GM12878 (cell line): ENCODE results near the gene RHBDF2. TPM values are rescaled to one million over a fixed set of nuclear protein-coding genes. Genes with fewer than 3 reads are reported as not detected.

Experiments used
- ATAC-seq: fragments of 200-7000 bp; cut with Tn5 transposase; 3 replicates; pipeline ENCODE4 v1.9.1; 2020; ENCODE audit warnings: mild to moderate bottlenecking, moderate library complexity
- BruUV-seq: library from RNA; stranded (reverse); fragments of 400-500 nt; replicated peaks from 2 replicates; lab custom pipeline; 2021; lab: Mats Ljungman, UMichigan
- CTCF ChIA-PET: fragments of 300-600 bp; sonication (Branson Sonifier 250); formaldehyde crosslinking; extraction: SDS; loops from one replicate; lab custom pipeline; 2021; ENCODE audit warnings: inconsistent platforms; lab: Yijun Ruan, JAX
- POLR2A ChIA-PET: fragments of 350-600 bp; formaldehyde crosslinking; extraction: SDS; loops from one replicate; lab custom pipeline; 2021; ENCODE audit warnings: inconsistent platforms; lab: Charles Lee
- RAD21 ChIA-PET: fragments of 300-600 bp; sonication (Branson Sonifier 250); formaldehyde crosslinking; loops from one replicate; lab custom pipeline; 2023; ENCODE audit warnings: antibody characterized with exemption; ENCODE audit not compliant: unreplicated experiment; lab: Charles Lee
- SMC1A ChIA-PET: fragments of 300-600 bp; sonication (Branson Sonifier 250); formaldehyde crosslinking; loops from one replicate; lab custom pipeline; 2023; ENCODE audit not compliant: unreplicated experiment, uncharacterized antibody; lab: Charles Lee
- DNase-seq: peaks from one replicate; pipeline ENCODE4 v3.0.0-alpha.2; 2011; ENCODE audit warnings: low read depth, low spot score
- FAIRE-seq: peaks from 3 replicates; lab custom pipeline; 2011; peaks lifted over from hg19 to GRCh38; lab: Jason Lieb, UNC
- H2AFZ ChIP-seq: 2 replicates; pipeline ENCODE4 v1.6.0; 2011; ENCODE audit warnings: low read depth, low read length, control low read depth; ENCODE audit not compliant: control insufficient read depth
- H3K27ac ChIP-seq: 2 replicates; pipeline ENCODE4 v1.5.1; 2011; ENCODE audit warnings: control low read depth; ENCODE audit not compliant: control insufficient read depth, insufficient read depth
- H3K27me3 ChIP-seq, 2 experiments: replicated peaks in 1 of 2; 2 replicates each; pipeline versions ENCODE4 v1.6.0 to v1.6.1; 2011; ENCODE audit warnings: low read length in 1 of 2; ENCODE audit not compliant: control insufficient read depth in 2 of 2, insufficient read depth in 2 of 2
- H3K36me3 ChIP-seq, 2 experiments: 2 replicates each; pipeline ENCODE4 v1.5.1; 2011; ENCODE audit warnings: low read length in 1 of 2; ENCODE audit not compliant: control insufficient read depth in 2 of 2, insufficient read depth in 2 of 2
- H3K4me1 ChIP-seq: 2 replicates; pipeline ENCODE4 v1.6.1; 2011; ENCODE audit warnings: mild to moderate bottlenecking, low read length, moderate library complexity, mixed read lengths; ENCODE audit not compliant: control insufficient read depth, insufficient read depth
- H3K4me2 ChIP-seq: 2 replicates; pipeline ENCODE4 v1.6.0; 2011; ENCODE audit warnings: control low read depth; ENCODE audit not compliant: control insufficient read depth, insufficient read depth
- H3K4me3 ChIP-seq: fragments of 200-600 bp; sonication (generic); 2 replicates; pipeline ENCODE4 v1.5.1; 2016
- H3K79me2 ChIP-seq: 2 replicates; pipeline ENCODE4 v1.6.0; 2011; ENCODE audit warnings: low read length; ENCODE audit not compliant: control insufficient read depth, insufficient read depth
- H3K9ac ChIP-seq: 2 replicates; pipeline ENCODE4 v1.8.0; 2011; ENCODE audit warnings: low read length, control low read depth, mixed read lengths; ENCODE audit not compliant: control insufficient read depth, insufficient read depth
- H3K9me3 ChIP-seq: replicated peaks from 3 replicates; pipeline ENCODE4 v1.5.1; 2011; ENCODE audit warnings: mild to moderate bottlenecking, low read length; ENCODE audit not compliant: control insufficient read depth, insufficient read depth
- H4K20me1 ChIP-seq: 2 replicates; pipeline ENCODE4 v1.6.0; 2011; ENCODE audit not compliant: control insufficient read depth, insufficient read depth
- CBX5 ChIP-seq: sonication (generic); IDR thresholded peaks from 2 replicates; pipeline ENCODE4 v1.6.1; 2016; ENCODE audit warnings: low read depth, moderate library complexity, mild to moderate bottlenecking, inconsistent platforms
- EGR1 ChIP-seq, 2 experiments: IDR thresholded peaks; 1 replicate in 1 of 2; 2 replicates in 1 of 2; pipeline ENCODE4 v1.6.1; 2011 to 2012; ENCODE audit warnings: low read depth in 2 of 2, low read length in 2 of 2, borderline replicate concordance in 1 of 2, mild to moderate bottlenecking in 1 of 2, moderate library complexity in 1 of 2
- MTA2 ChIP-seq: fragments of 450-650 bp; IDR thresholded peaks from 2 replicates; pipeline ENCODE4 v1.6.1; 2016; ENCODE audit warnings: low read depth, mild to moderate bottlenecking, moderate library complexity
- POLR2A ChIP-seq: IDR thresholded peaks from 2 replicates; pipeline ENCODE4 v1.6.1; 2011; ENCODE audit warnings: low read depth, mild to moderate bottlenecking, low read length
- POLR2AphosphoS2 ChIP-seq: IDR thresholded peaks from 2 replicates; pipeline ENCODE4 v1.6.1; 2011; ENCODE audit warnings: low read depth, mild to moderate bottlenecking, low read length, improper control_type of control experiment, moderate library complexity
- TCF12 ChIP-seq: IDR thresholded peaks from 2 replicates; pipeline ENCODE4 v1.6.1; 2011; ENCODE audit warnings: low read depth, mild to moderate bottlenecking, low read length
- ZSCAN29 ChIP-seq: fragments of 450-650 bp; IDR thresholded peaks from 2 replicates; pipeline ENCODE4 v1.6.1; 2017; ENCODE audit warnings: mild to moderate bottlenecking, moderate library complexity
- WGBS: methylation state at CpG from one replicate; pipeline ENCODE4 v1.1.6; 2016; ENCODE audit warnings: low lambda C conversion rate; ENCODE audit not compliant: insufficient replicate concordance, insufficient coverage; ENCODE audit errors: missing lambda C conversion rate; 5-methylcytosine and 5-hydroxymethylcytosine counted together
- in situ Hi-C: fragments of 300-500 bp; cut with MboI; formaldehyde crosslinking; loops from 9 replicates; pipeline ENCODE4 v1.14.3; 2018; ENCODE audit warnings: mixed read lengths
- intact Hi-C: fragments of 100-400 bp; cut with micrococcal nuclease; formaldehyde crosslinking; loops from one replicate; pipeline ENCODE4 v1.14.2; 2022; ENCODE audit not compliant: unreplicated experiment
- polyA plus RNA-seq, 11 experiments: library from polyadenylated mRNA; depleted of rRNA in 4 of 11; unstranded in 6 of 11; stranded (reverse) in 5 of 11; fragments of >200 nt; fragmentation: Nextera tagmentation in 4 of 11; fragmentation: Illumina TruSeq in 1 of 11; extraction: Ambion mirVana in 4 of 11; extraction: Trizol in 1 of 11; gene quantifications; 1 replicate in 1 of 11; 2 replicates in 10 of 11; pipeline versions ENCODE4 v1.2.1 to v1.2.3, GENCODE V29; 2011 to 2016; ENCODE audit warnings: inconsistent platforms in 2 of 11, missing spikeins in 2 of 11, low read depth in 1 of 11
- total RNA-seq, 4 experiments: library from RNA; depleted of rRNA in 3 of 4; stranded (reverse); fragments of >200 nt in 3 of 4; fragmentation: Illumina TruSeq in 1 of 4; extraction: Trizol in 1 of 4; gene quantifications; 2 replicates each; pipeline versions ENCODE4 v1.2.1 to v1.2.3, GENCODE V29; 2013 to 2021

The RHBDF2 gene
- total and polyA plus RNA-seq, 10 of the 15 experiments (the other 5 are each of a cell fraction or from before 2014, with no cell fraction given): 0.97 to 43.0 (median 18.7) TPM

DNA sequence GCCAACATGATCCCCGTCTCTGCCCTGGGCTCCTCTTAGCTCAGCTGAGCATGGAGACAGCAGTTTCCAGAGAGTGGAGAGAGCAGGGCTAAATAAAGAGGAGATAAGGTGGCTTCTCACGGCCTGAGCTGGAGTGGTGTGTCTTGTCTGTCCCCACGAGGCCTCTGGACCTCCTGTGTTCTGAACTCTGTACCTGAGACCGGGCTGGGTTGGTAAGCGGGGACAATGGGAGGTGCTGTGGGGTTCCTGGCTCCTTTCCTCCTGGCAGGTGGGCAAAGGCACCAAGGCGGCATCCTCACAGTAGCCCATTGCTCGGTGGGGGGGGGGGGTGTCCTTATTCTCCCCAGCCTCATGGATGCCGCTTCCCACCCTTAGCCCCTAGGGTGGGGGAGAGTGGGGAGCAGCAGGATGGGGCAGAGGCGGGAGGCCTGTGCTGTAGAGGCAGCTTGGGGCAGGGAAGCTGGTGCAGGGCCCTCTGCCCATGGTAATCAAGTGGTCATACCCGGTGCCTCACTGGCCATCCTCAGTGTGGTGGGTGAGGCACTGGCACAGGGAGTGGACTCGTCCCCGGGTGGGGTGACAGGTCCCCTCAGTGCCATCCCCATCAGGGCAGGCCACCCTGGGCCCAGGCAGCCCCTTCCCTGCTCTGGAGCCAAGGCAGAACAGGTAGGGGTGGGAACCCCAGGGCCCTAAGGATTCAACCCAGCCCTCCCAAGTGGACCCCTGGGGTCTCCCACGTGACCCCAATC, 31.1 kb downstream of the RHBDF2 start:
- intact Hi-C loops (no loop called here), in situ Hi-C loops (loop anchor here (5.0 kb wide), 1 partner anchor 37 kb away; no protein-coding TSS in a partner anchor)
- H3K9ac ChIP-seq: no peak overlapping the region
- ATAC-seq: no peak
- H3K4me2 ChIP-seq: no peak overlapping the region
- POLR2A ChIA-PET: no interaction called here
- WGBS: 70% methylated on average over 12 of the region's 13 CpGs
- RAD21 ChIA-PET: interaction anchor here (1.0 kb wide), 1 partner anchor 37 kb away, joined by 4 read pairs; no protein-coding TSS in a partner anchor
- H3K27ac ChIP-seq: no peak overlapping the region
- no peak overlapping the region for H2AFZ ChIP-seq
- no peaks in the 10 kb centered on the region for H4K20me1 ChIP-seq
- FAIRE-seq: no peak
- SMC1A ChIA-PET: interaction anchor here (1.1 to 4.6 kb wide), 2 partner anchors 23 to 37 kb away, joined by 3 to 19 read pairs; no protein-coding TSS in a partner anchor
- CTCF ChIA-PET: no interaction called here
- no peak overlapping the region for H3K4me3 ChIP-seq
- no peaks in the 10 kb centered on the region for H3K27me3 ChIP-seq
- DNase-seq: no peak
- peaks cover 6% of the 10 kb centered on the region for H3K4me1 ChIP-seq
- no peaks in the 10 kb centered on the region for H3K79me2 ChIP-seq
- no peaks in the 10 kb centered on the region for H3K9me3 ChIP-seq
- peaks cover 3 to 8% of the 10 kb centered on the region in 2 experiments; a peak in 3 of 4 replicates for H3K36me3 ChIP-seq
- no TSS peak for BruUV-seq
- TF ChIP-seq POLR2A (peak; percentile 35; the same call in 1 of the 2 replicates), POLR2AphosphoS2 (0 out of 2 replicates have a peak, but pooled peaks have one; percentile 14), CBX5 (no peak), ZSCAN29 (no peak), MTA2 (no peak), EGR1 (IDR thresholded peaks at IDR 0.05; ENCODE audit: borderline replicate concordance in 1 of 2, low read depth in 2 of 2, low read length in 2 of 2) (no peak), TCF12 (no peak)
